GM19099 (cell line): ENCODE measurements around the gene ZNF414.
A peak's percentile ranks its signal among the peaks of the same experiment; 100 is the strongest.

Experiments used
- POLR2A ChIP-seq: IDR thresholded peaks from 3 replicates; pipeline ENCODE4 v1.6.1; 2011; ENCODE audit warnings: low read depth; ENCODE audit not compliant: insufficient read length; ENCODE audit errors: extremely low read depth

The ZNF414 gene

DNA sequence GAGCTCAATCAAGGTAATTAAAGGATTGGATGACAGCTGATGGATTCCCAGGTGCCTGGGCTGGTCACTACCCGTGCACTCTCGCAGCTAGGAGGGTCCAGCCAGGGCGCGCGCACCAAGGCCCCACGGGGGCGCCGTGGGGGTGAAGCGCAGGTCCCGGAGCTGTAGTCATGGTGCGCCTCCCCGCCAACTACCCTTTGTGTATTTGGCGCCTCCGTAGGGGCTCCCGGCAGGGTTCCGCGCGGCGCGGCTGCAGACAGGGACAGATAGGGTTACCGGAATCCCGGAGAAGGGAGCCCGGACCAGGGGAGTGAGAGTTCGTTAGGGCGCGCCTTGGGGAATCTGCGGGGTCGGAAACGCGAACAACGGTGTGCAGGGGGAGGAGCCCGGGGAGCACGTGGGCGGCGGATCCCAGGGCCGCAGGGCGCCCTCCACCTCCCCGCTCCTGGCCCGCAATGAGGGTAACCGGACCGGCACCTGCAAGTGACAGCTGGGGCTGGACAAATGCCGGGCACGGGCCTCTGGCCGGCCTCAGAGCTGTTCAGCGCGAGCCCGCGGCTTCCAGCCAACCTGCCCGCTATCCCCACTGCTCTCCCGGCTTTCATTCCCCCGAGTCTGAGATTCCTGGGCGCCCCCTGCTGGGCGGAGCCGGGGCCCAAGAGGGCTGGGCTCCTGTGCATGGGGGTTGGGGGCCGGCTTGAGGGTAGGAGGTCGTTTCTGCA lies 8.1 kb downstream of the ZNF414 start:
- TF ChIP-seq POLR2A: peak; percentile 33

DNA sequence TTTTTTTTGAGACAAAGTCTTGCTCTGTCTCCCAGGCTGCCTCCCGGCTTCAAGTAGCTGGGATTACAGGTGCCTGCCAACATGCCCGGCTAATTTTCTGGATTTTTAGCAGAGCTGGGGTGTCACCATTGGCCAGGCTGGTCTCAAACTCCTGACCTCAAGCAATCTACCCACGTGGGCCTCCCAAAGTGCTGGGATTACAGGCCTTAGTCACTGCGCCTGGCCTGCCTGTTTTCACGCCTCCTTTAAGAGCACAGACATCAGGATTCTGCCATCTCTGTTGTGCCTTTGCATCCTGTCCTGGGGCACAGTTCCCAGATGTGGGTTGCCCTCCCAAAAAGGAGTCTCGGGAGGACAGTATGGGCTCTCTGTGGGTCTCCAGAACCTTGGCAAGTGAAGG lies 9.0 kb downstream of the ZNF414 start:
- no peak for TF ChIP-seq POLR2A

GRCh38 chr19:8504171-8504570 lies 9.8 kb downstream of the ZNF414 start:
- TF ChIP-seq POLR2A: no peak

DNA sequence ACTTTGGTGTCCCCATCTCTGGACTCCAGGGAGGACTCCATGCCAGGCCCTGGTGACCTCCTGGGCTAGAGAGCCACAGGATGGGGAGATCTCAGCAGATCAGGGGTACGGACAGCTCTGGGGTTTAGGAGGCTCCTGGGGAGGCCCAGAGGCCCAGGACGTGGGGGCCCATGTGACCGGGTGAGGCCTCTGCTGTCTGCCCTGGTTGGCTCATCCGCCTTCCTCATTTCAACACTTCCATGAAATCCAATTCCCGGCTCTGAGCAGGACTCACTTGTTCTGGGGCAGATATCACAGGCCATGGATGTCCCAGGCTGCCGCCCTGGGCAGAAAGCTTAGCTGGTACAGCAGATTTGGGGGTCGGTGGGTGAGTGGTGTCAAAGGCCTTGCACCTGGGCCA lies 10.5 kb downstream of the ZNF414 start:
- no peak for TF ChIP-seq POLR2A

DNA sequence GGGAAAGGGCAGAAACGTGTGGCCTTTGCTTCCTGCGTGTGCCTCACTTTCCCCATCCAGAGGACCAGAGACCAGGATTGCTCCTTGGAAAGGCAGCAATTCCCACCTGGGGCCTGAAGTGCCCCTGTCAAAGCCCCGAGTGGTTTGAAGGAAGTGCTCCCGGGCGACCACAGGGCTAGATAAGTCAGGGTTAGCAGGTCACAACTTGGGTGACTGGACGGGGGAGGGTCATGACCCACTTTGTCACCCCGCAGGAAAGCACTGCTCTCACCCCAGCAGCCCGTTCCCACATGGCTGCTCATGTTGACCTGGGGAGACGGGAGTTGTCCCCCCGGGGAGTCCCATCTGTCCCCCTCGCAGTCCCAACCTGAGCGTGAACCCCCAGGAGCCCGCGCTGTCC lies 12.0 kb downstream of the ZNF414 start:
- TF ChIP-seq POLR2A: no peak

DNA sequence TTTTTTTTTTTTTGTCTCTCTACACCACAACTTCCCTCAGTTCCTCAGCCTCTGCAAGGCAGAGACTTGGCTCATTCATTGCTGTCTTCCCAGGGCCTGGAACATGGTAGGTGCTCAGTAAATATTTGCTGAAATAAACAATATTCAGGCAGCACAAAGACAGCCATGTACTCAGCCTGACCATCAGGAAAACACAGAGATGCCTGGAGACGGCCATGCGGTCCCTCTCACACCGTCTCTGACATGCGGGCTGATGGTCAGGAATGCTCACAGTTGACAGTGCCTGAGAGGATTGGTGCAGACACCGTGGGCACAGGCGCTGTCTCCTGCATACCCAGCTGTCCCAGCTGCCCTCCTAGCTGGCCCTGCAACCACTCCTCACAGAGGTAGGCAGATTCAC lies 12.5 kb downstream of the ZNF414 start:
- TF ChIP-seq POLR2A: no peak

- no peak for TF ChIP-seq POLR2A
These were observed 13.8 kb downstream of the ZNF414 start for GRCh38 chr19:8500158-8500557.

GRCh38 chr19:8499048-8499833 lies 14.7 kb downstream of the ZNF414 start:
- no peak for TF ChIP-seq POLR2A

DNA sequence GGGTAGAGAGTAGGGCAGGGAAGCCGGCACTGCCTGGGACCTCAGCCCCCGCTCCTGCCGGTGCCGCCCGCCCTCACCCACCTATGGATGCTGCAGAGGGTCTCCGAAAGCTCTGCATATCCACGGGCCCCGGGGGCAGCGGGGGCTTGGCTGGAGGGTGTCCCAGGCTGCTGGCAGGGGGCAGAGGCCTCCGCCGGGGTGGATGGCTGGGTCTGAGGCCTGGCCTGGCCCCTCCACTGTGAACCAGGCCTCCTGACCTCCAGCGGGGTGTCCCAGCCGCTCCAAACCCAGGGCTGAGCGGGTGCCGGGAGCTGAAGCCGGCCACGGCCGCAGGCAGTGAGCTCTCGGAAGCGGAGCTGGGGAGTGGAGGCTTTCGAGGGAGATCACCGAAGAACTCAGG lies 15.7 kb downstream of the ZNF414 start:
- TF ChIP-seq POLR2A: no peak

DNA sequence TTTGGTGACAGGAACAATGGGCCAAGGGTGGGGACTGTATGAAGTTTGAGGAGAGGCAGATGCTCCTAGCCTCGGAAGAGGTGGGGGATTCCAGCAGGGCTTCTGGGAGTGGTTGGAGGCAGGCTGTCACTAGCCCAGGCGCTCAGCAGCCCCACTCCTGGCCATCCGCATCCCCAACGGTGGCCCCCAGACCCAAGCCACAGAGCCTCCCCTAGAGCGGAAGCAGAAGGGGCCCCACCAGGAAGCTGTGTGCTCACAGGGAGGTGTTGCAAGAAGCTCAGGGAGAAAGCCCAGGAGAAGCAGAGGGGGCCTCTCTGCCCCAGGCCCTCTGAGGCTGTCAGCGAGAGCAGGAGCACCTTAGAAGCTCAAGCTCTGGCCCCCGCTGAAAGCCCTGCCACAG lies 19.8 kb downstream of the ZNF414 start:
- TF ChIP-seq POLR2A: no peak

DNA sequence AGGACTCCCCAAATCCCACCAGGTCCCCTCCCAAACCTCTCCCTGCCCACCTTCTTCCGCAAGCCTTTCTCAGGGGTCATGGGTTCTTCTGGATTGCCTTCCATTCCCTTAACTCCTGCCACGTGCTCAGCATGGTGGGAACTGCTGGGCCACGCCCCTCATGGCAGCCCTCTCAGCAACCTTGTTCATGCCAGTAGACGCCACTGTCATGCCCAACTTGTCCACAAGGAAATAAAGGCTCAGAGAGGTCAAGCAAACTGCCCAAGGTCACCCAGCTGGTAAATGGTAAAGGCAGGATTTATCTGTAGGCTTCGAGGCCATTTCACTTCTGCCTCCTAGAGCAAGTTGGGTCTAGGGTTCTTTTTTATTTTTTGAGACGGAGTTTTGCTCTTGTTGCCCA lies 22.4 kb downstream of the ZNF414 start:
- TF ChIP-seq POLR2A: no peak

DNA sequence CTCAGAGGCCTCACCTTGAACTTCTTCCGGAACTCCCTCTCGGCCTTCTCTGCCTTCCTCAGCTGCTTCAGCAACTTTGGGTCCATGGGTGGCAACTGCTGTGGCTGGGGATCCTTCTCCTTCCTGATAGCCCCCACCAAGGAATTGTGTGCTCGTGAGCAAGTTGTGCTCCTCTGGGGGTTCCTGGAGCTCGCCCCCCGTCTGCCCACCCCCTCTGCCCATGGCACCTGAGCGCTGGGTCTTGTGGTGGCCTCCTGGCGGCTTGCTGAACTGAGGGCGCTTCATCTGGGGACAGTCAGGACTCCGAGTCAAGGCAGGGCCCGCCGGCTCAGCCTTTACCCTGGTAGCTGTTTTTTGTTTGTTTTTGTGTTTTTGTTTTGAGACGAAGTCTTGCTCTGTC lies 23.1 kb downstream of the ZNF414 start:
- TF ChIP-seq POLR2A: no peak

DNA sequence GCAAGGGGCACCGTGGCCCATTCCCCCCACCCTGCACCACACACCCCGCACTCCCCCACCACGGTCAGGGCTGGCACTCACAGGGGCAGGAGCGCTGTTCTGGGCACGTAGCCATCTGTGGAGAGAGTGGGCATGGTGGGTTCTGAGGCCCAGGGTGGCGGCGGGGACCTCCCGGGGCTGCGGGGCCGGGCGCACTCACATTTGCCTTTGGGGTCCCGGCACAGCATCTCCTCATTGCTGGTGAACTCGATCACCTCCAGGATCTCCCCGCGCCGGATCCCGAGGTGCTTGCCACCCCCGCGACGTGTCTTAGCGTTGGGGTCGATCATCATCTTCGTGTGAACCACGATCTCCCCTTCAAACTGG lies 23.6 kb downstream of the ZNF414 start:
- no peak for TF ChIP-seq POLR2A

DNA sequence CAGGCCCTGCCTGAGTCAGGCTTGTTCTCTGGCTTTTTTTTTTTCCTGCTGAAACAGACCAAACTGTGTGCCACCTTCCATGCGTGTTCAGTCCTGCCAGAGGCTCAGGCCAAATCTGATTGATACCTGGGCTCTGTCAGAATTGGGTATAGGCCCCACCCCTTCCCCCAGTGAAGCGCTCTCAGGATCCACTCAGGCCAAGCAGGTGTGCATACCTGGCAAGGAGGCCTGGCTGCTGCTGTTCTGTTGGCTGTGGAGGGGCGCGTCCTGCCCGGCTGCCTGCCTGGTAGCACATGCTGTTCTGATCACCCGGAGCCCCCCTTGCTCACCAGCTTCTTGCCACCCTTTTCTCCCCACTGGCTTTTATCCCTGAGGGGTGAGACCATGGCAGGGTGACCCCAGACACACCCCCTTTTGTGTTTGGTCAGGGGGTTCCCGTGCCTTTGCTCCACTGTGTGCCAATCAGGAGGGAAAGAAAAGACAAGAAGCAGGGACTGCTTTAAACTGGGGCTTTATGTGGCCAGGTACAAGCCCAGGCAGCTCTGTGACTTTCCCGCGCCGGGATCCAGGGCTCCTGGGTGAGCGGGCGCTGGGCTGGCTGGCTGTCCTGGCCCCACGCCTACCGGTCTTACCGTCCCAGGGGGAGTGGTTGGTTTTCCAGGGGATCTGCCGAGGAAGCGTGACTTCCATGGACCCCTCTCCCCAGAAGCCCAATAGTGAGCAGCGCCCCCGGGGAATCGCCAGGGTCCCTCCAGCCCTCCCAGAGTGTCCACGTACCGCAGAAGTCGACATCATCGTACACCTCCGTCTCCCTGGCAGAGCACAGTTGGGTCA lies 24.2 kb downstream of the ZNF414 start:
- TF ChIP-seq POLR2A: no peak

- no peak for TF ChIP-seq POLR2A
These were observed 25.6 kb downstream of the ZNF414 start for GRCh38 chr19:8488365-8488764.
